ENCODE measurements around the gene GSTT2.

- TF ChIP-seq FOXM1 (IDR thresholded peaks at IDR 0.05; ENCODE audit: borderline replicate concordance), result no peak
- TF ChIP-seq ELF4 (IDR thresholded peaks at IDR 0.05), result no peak
- no peak for TF ChIP-seq SUZ12 (IDR thresholded peaks at IDR 0.05)
- no peak for TF ChIP-seq ZNF384 (IDR thresholded peaks at IDR 0.05)
- no peak for TF ChIP-seq CTBP1 (IDR thresholded peaks at IDR 0.05; ENCODE audit: borderline replicate concordance)
- TF ChIP-seq BHLHE40 (IDR thresholded peaks at IDR 0.05; ENCODE audit: borderline replicate concordance), result no peak
- TF ChIP-seq PKNOX1 (IDR thresholded peaks at IDR 0.05), result no peak
- TF ChIP-seq TARDBP (IDR thresholded peaks at IDR 0.05), result no peak
- no peak for TF ChIP-seq SP1 (IDR thresholded peaks at IDR 0.05)
- no peak for TF ChIP-seq ARNT (IDR thresholded peaks at IDR 0.05)
- no peak for TF ChIP-seq FOXA1 (IDR thresholded peaks at IDR 0.05)
- no peak for TF ChIP-seq NFRKB (IDR thresholded peaks at IDR 0.05)
- TF ChIP-seq FOXK2 (IDR thresholded peaks at IDR 0.05), result no peak
Measured at GRCh38 chr22:24010018-24010391, 30.1 kb downstream of the GSTT2 start.
